ENCODE results near the gene DEFB112.

GRCh38 chr6:50030350-50030749 is 19.4 kb downstream of the DEFB112 start:
- no peak for TF ChIP-seq SUZ12 (IDR thresholded peaks at IDR 0.05; ENCODE audit: extremely low read depth, insufficient read depth, insufficient read length)
- TF ChIP-seq YY1 (IDR thresholded peaks at IDR 0.05; ENCODE audit: insufficient read depth, insufficient read length), result no peak

All from NT2/D1 (cell line).